Spleen (tissue), 7 donors: ENCODE results near the gene RBM17.

ENCODE experiments used
- CTCF ChIP-seq, 11 experiments: fragments of 200-600 bp in 7 of 11; fragments of 450-650 bp in 4 of 11; sonication (generic) in 4 of 11; IDR thresholded peaks in 8 of 11; conservative IDR thresholded peaks in 3 of 11; 1 replicate in 7 of 11; 2 replicates in 4 of 11; pipeline versions ENCODE4 v1.4.0 to v1.8.0; 2016 to 2021; ENCODE audit warnings: antibody characterized with exemption in 11 of 11, inconsistent platforms in 4 of 11, mild to moderate bottlenecking in 1 of 11
- POLR2A ChIP-seq, 3 donors: fragments of 450-650 bp; IDR thresholded peaks; one replicate each; pipeline ENCODE4 v1.5.1; 2017; ENCODE audit warnings: antibody characterized with exemption in 3 of 3, mild to moderate bottlenecking in 1 of 3
- POLR2AphosphoS5 ChIP-seq, 3 donors: sonication (generic); formaldehyde crosslinking; IDR thresholded peaks; one replicate each; pipeline ENCODE4 v1.5.1; 2017; ENCODE audit warnings: antibody characterized with exemption in 3 of 3
- donor health status: DM: no; HTN: no; CAD: no; lungs with moderate emphysema.
- donor health status: DM: no; HTN: no; CAD: no.
- donor health status: DM: no; HTN: no; CAD: no.

GRCh38 chr10:6164271-6165095 lies 75.6 kb downstream of the RBM17 start:
- no peak for TF ChIP-seq CTCF (IDR thresholded peaks at IDR 0.05 in 8 of 11, conservative IDR thresholded peaks at IDR 0.05 in 3 of 11)
- TF ChIP-seq POLR2AphosphoS5 (IDR thresholded peaks at IDR 0.05), result no peak
- no peak for TF ChIP-seq POLR2A (IDR thresholded peaks at IDR 0.05)
